Pulmonary artery endothelial cell (primary cell): Measurements from ENCODE around the gene ATP8A2. TPM values are rescaled to one million over a fixed set of nuclear protein-coding genes. Genes with fewer than 3 reads are reported as not detected.
"Not testable (repeated sequence)": the region's sequence is repeated elsewhere in the genome, so short reads cannot be mapped to it uniquely, and the experiment has no call there.

Experiments
- DNase-seq: peaks from one replicate; pipeline ENCODE4 v3.0.0-alpha.2; 2011; ENCODE audit warnings: low read depth, low spot score
- total RNA-seq: library from RNA; depleted of rRNA; stranded (reverse); fragments of >200 nt; gene quantifications from 2 replicates; pipeline ENCODE4 v1.2.3, GENCODE V29; 2014

The ATP8A2 gene
- total RNA-seq: 0.07 and 0.11 TPM in 2 replicates

- DNase-seq: no peak
Measured at GRCh38 chr13:25371875-25372283, at the start of gene ATP8A2. ATP8A2 (plus strand) TSS chr13:25371974; CDS start chr13:25372213, 239 bp downstream.

GRCh38 chr13:25324100-25324499, 47.7 kb upstream of the ATP8A2 start:
- no peak for DNase-seq

GRCh38 chr13:25329706-25330105, 42.1 kb upstream of the ATP8A2 start:
- no peak for DNase-seq

GRCh38 chr13:25330541-25330940, 41.2 kb upstream of the ATP8A2 start:
- no peak for DNase-seq

- DNase-seq: no peak
Measured at GRCh38 chr13:25335856-25336255, 35.9 kb upstream of the ATP8A2 start.

- DNase-seq: no peak
Measured at GRCh38 chr13:25345576-25345975, 26.2 kb upstream of the ATP8A2 start.

GRCh38 chr13:25347151-25347550, 24.6 kb upstream of the ATP8A2 start:
- DNase-seq: no peak

GRCh38 chr13:25351404-25351803, 20.4 kb upstream of the ATP8A2 start:
- no peak for DNase-seq

- DNase-seq: no peak
Measured at GRCh38 chr13:25352230-25352629, 19.5 kb upstream of the ATP8A2 start.

- DNase-seq: no peak
Measured at GRCh38 chr13:25352806-25353205, 19.0 kb upstream of the ATP8A2 start.

- DNase-seq: no peak
Measured at GRCh38 chr13:25353344-25353743, 18.4 kb upstream of the ATP8A2 start.

- no peak for DNase-seq
Measured at GRCh38 chr13:25354377-25354776, 17.4 kb upstream of the ATP8A2 start.

GRCh38 chr13:25360443-25360842, 11.3 kb upstream of the ATP8A2 start:
- DNase-seq: not testable (repeated sequence)

- DNase-seq: no peak
Measured at GRCh38 chr13:25365720-25366235, 6.0 kb upstream of the ATP8A2 start.

GRCh38 chr13:25371158-25371874, 458 bp upstream of the ATP8A2 start:
- no peak for DNase-seq

GRCh38 chr13:25372284-25373081, 709 bp downstream of the ATP8A2 start:
- no peak for DNase-seq

- no peak for DNase-seq
Measured at GRCh38 chr13:25375727-25376358, 4.1 kb downstream of the ATP8A2 start.

GRCh38 chr13:25377244-25377962, 5.6 kb downstream of the ATP8A2 start:
- no peak for DNase-seq

GRCh38 chr13:25378528-25378927, 6.8 kb downstream of the ATP8A2 start:
- no peak for DNase-seq

- DNase-seq: no peak
Measured at GRCh38 chr13:25379011-25379410, 7.2 kb downstream of the ATP8A2 start.

GRCh38 chr13:25380082-25380481, 8.3 kb downstream of the ATP8A2 start:
- no peak for DNase-seq
